HG03045 (cell line): ENCODE data around the gene UVRAG.
A peak's percentile ranks its signal among the peaks of the same experiment; 100 is the strongest.
"Not testable (repeated sequence)": the region's sequence is repeated elsewhere in the genome, so short reads cannot be mapped to it uniquely, and the experiment has no call there.

ENCODE experiments used
- ATAC-seq: cut with Tn5 transposase; IDR thresholded peaks from one replicate; pipeline ENCODE4 v1.9.1; 2021; ENCODE audit warnings: mild to moderate bottlenecking, moderate library complexity; ENCODE audit not compliant: unreplicated experiment

Gene UVRAG

DNA sequence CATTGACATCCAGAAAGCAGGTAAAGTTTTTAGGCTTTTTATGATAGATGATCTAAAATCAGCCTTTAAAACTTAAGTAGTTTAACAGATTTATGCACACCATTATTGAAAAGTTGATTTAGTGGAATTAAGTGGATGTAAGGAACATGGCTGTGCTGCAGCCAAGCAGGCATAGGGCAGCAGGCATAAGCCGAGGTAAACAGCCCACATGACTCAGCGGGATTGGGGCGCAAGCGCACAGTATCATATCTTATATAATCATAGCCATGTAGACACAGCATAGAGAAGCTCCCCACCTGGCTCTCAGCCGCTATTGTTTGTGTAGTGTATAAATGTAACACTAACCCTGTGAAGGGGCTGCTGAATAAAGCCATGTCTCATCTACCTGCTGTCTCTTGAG, 233.8 kb downstream of the UVRAG start:
- no peak for ATAC-seq

DNA sequence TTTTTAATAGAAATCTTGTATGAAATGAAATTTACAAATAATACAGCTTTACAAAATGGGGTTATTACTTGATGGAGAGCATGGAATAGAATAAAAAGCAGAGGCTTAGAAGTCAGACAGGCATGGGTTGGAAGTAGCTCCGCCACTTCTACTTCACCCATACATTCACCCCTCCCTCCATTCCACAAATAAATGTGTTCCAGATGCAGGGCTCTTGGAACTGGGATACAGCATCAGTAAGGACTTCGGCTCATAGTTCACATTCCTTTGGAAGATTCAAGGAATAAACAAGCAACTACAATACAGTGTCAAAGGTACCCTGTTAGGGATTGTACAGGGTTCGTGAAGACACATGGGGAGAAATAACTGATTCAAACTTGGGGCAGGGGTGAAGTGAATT, 234.5 kb downstream of the UVRAG start:
- ATAC-seq, result no peak

DNA sequence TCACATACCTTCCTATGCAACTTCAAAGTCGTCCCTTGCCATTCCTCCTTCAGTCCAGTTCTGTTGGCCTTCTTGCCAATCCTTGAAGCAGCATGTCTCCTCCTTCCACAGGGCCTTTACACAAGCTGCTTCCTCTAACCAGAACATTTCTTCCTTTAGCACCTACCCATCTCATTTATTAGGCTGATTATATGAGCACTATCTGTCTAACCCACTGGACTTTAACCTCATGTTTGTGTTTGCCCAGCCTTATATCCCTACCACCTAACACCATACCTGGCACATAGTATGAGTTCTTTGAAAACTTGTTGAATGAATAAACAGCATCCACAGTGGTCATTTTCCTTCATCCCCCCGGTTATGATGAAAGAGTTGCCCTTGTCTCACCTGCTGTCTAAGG, 236.9 kb downstream of the UVRAG start:
- ATAC-seq, result no peak

DNA sequence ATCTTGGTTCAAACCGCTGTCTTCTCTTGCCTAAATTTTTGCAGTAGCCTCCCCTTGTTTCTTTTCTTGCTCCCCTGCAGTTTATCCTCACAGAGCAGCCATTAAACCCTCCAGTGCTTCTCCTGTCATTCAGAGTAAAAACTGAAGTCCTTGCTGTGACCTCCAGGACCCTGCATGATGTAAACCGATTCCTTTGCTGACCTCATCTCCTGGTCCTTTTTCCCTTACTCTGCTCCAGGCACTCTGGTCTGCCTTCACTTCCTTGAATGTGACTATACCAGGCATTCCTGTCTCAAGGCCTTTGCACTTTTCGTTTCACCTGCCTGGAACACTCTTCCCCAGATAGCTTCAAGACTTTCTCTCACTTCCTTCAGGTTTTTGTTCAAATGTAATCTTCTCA, 239.3 kb downstream of the UVRAG start:
- no peak for ATAC-seq

DNA sequence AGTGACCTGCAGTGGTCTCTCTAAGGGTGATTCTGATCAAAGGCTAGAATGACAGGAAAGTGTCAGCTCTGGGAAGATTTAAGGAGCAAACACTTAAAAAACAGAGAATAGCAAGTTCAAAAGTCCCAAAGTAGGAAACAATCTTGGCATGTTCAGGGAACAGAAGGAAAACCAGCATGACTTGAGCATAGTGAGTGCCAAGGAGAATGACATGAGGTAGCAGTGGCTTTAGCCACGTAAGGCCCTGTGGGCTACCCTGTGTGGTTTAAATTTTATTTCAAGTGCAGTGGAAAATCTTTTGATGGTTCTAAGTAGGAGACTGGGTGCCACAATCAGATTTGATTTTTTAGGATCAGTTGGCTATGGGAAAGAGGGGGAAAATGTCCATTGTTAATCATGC, 241.9 kb downstream of the UVRAG start:
- ATAC-seq, result no peak

DNA sequence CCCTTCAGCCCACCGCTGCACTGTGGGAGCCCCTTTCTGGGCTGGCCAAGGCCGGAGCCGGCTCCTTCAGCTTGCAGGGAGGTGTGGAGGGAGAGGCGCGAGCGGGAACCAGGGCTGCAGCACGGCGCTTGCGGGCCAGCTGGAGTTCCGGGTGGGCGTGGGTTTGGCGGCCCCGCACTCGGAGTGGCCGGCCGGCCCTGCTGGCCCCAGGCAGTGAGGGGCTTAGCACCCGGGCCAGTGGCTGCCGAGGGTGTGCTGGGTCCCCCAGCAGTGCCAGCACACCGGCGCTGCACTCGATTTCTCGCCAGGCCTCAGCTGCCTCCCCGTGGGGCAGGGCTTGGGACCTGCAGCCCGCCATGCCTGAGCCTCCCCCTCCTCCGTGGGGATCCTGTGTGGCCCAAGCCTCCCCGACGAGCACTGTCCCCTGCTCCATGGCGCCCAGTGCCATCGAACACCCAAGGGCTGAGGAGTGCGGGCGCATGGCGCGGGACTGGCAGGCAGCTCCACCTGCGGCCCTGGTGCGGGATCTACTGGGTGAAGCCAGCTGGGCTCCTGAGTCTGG, 245.5 kb downstream of the UVRAG start:
- not testable (repeated sequence) for ATAC-seq

DNA sequence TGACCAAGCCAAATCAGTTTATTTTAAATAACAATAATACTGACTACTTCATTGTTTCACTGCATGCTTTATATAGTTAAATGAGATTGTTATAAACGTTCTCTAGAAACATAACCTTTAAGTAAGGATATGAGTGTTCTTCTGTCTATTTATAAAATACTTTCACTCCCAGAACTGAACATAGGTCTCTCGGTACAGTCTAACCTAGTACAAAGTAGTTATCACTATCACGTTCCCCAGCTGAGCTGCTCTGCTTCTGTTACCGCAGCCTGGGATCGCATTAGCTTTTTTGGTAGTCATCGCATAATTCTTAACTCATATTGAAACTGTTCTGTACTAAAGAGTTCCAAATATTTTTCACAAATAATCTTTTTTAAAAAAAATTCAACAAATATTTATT, 247.7 kb downstream of the UVRAG start:
- peak; percentile 79 for ATAC-seq

DNA sequence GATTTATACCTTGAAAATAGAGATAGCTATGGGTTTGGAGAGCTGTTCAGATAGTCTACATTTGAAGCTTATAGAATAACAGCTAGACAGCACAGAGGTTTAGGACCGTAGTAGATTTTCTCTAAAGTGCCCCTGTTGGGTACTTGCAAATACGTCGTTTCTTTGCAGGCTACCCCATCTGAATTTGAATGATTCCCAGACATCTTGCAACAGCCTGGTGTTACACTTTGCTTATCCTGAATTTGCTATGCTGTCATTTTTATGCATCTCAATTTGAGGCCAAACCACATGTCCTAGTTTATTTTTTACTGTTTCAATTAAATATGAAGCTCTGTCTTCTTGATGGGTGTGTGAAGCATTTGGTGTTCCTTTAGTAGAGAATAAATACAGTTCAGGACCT, 249.2 kb downstream of the UVRAG start:
- no peak for ATAC-seq

DNA sequence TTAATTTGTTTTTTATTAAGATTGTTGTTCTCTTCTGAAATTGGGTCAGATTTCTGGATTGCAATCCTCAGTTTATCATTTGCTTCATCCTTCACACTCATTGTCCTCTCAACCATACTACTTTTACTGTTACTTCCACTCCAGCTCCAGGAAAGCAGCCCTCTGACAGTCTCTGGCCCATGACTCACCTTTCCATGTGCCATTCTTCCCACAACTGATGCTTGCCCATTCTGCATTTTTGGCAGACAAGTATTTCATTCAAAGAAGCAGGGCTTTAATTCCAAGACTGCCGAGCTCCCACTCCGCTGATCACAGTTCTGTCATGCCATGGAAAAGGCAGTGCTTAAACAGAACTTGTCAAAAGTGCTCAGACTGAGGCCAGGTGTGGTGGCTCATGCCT, 252.1 kb downstream of the UVRAG start:
- no peak for ATAC-seq

DNA sequence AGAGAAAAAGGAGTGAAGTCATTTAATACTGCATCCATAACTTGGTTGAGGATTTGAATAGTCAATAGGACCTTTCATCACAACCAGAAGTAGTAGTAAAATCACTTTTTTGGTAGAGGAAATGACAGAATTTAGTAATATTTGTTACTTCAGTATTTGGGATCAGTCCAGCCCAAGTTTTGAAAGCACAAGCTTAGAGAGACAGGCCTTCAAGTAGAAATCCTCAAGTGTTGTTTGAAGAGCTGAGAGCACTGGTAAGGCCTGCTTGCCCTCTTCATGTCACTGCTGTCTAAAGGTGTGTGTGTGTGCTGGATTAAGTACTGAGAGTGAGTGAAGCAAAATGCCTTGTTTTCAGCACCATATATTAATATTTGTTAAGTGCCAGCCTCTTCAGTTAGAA, 254.0 kb downstream of the UVRAG start:
- ATAC-seq, result no peak

DNA sequence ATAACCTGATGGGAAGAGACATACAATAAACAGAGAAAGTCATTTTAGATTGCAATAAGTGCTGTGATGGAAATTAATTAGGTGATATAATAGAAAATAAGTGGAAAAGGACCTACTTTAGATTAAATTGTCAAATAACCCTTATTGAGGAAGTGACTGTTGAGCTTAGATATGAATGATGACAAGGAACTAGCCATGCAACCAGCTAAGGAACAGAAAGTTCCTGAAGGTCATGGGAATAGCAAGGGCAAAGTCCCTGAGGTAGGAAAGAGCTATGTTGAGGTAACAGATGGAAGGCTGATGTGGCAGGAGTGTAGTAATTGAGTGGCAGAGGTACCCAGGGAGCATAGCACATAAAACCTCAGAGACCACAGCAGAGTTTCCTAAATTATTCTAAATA, 256.1 kb downstream of the UVRAG start:
- ATAC-seq, result no peak

DNA sequence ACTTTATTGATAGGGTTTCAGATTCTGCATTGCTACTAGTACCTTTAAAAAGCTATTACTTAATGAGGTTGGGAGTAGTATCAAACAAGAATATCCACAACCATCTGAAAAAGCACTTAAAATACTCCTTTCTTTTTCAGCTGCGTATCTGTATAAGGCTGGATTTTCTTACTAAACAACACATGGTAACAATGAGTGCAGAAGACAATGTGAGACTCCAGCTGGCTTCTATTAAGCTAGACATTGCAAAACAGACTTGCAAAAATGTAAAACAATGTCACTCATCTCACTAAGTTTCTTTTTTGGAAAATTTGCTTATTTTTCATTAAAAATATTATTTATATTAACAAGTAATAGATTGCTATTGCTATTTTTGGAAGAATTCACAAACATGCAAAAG, 258.7 kb downstream of the UVRAG start:
- no peak for ATAC-seq

DNA sequence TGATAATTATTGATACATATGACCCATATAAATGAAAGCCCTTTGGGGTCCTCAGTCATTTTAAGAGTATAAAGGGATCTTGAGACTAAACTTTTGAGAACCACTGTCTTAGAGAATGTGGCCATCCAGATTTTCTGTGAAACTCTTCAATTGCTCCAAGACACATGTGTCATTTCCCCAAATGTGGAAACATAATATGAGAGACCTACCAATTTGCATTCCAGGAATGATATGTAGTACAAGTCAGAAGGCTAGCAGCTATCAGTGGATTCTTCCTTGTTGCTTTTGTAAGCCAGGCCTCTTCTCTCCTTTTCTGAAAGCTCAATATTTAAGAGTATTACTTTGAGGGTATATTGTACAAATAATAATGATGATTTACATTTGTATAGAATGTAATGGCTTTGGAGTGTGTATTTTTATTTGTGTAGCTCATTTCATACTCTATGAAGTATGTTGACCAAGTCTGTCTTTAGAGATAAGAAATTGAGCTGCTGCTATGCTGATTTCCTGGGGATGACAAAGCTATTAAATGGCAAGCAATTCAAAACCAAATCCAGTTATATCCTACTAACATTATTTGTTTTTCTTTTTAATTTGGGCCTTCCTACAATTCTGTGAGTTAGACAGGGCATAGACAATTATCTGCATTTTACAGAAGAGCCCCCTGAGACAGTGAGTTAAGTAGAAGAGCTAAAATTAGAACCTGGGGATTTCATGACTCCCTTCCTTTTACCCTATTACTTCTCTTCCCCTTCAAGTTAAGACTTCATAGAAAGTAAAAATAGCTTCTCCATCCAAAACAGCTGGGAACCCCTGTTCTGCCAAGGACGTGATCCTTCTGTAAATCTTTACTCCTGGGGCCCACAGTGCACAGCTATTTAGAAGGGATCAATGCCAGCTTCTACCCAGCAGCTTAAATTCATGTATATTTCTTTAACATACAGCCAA, 259.4 kb downstream of the UVRAG start:
- ATAC-seq, result no peak

DNA sequence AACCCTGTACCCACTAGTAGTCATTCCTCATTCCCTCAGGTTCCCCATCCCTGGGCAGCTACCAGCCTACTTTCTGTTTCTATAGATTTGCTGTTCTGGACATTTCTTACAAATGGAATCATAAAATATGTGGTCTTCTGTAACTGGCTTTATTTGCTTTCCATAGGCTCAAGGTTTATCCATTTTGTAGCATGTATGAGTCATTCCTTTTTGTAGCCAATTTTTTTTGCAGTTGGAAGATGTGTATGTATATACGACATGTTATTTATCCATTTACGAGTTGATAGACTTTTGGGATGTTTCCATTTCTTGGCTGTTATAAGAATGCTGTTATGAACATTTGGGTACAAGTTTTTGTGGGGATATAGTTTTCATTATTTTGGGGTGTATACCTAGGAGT, 260.7 kb downstream of the UVRAG start:
- no peak for ATAC-seq

DNA sequence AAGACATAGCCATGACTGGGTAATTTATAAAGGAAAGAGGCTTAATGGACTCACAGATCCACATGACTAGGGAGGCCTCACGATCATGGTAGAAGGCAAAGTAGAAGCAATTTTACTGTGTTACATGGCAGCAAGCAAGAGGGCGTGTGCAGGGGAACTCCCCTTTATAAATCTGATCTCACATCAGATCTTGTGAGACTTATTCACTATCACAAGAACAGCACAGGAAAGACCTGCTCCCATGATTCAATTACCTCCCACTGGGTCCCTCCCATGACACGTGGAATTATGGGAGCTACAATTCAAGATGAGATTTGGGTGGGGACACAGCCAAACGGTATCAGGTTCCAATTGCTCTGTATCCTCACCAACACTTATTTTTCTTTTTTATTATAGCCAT, 261.2 kb downstream of the UVRAG start:
- not testable (repeated sequence) for ATAC-seq

DNA sequence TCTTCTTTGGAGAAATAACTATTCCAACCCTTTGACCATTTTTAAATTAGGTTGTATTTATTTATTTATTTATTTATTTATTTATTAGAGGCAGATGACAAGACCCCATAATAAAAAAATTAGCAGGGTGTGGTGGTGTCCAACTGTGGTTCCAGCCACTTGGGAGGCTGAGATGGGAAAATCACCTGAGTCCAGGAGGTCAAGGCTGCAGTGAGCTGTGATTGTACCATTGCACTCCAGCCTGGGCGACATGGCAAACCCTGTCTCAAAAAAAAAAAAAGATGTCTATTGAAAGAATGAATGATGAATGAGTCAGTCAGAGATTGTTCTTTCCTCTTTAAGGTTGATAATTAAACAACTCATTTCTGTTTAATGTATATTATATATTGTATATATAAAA, 261.7 kb downstream of the UVRAG start:
- no peak for ATAC-seq

DNA sequence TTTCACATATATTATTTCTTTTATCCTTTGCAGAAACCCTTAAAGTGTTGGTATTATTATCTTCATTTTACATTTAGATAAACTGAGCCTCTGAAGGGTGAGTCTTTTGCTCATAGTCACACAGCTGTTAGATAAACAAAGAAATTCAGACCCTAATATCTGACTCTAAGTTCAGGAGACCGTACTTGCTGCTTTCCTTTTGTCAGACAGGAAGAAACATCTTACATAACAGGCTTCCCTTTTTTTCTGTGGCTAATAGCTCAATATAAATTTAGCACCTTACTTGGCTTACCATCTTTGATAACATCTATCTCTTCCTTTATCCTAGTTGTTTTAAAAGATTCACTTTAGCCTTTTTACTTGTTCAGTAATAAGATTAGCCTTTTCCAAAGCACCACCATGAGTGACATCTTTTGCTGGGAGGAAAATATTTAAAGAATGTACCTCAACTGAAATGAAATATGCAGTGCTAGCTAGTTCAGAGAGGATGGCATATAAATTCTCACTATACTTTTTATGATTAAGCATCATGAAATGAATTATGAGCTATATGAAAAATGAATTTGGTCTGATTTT, 262.7 kb downstream of the UVRAG start:
- no peak for ATAC-seq

DNA sequence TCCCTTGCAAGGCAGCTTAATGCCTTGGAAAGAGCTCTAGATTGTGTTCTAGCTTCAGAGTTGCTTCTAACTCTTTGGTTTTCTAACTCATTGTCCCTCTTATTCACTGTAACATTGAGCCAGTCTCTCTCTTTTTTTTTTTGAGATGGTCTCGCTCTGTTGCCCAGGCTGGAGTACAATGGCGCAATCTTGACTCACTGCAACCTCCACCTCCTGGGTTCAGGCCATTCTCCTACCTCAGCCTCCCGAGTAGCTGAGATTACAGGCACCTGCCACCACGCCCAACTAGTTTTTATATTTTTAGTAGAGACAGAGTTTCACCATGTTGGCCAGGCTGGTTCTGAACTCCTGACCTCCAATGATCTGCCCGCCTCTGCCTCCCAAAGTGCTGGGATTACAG, 266.1 kb downstream of the UVRAG start:
- not testable (repeated sequence) for ATAC-seq

DNA sequence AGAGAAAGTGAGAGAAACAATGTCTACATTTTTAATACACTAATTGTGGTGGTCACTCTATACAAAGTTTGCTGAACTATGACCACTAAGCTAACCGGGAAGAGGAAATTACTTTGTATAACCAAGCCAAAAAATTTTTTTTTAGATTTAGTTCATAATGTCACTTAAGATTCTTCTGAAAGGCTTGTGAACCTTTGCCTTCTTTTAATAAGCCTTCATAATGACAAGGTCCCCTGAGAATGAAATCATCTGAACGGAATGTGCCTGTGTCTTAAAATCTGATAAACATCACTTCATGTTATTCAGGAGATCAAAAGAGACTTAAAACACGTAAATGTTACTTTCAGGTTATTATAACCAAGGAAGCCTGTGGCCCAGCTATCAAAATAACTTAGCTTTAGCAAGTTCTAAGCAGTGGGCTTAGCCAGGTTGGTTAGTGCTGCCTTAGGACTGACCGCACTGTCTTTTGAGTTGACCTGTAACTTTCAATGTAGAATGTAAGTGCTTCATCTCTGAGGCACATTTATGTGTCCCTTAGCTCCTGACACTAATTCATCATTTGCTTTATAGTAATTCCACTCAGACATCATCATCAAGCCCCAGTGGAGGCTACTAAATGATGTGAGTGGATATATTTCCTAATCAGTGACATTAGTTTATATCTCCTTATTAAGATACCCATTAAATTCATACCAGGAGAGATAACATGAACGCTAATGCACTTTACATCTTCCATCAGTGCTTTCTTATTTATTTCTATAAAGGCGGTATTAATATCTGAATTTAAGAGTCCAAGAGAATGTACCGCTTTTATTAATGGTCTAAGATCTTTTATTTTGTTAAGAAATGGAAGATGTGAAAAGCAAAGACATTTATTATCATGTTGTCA, 268.8 kb downstream of the UVRAG start:
- no peak for ATAC-seq

DNA sequence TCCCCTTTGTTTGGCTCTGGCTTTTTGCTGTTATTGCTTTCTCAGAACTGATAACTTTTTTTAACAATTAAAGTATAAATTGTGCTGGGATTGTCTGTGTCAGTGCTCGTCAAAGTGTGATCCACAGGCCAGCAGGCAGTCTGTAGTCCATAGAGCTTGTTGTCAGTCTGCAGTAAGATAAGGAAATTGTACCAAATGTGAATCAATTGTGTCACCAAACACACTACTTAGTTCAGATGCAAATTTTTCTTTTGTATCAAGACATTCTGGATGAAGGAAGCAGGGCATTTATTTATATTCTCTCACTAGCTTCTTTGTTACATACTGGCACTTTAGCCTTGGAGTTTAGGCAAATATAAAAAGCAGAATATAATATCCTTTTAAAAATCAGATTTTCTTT, 270.3 kb downstream of the UVRAG start:
- no peak for ATAC-seq
